WERI-Rb-1 (cell line): Measurements from ENCODE around the gene MBD4.
"Not testable (repeated sequence)": the region's sequence is repeated elsewhere in the genome, so short reads cannot be mapped to it uniquely, and the experiment has no call there.

Source experiments
- DNase-seq: peaks from one replicate; pipeline ENCODE4 v3.0.0-alpha.2; 2020
- H3K27ac ChIP-seq: fragments of 250-450 bp; sonication (Bioruptor Pico); 2 replicates; pipeline ENCODE4 v1.5.1; 2020; ENCODE audit warnings: mild to moderate bottlenecking, moderate library complexity
- H3K27me3 ChIP-seq: fragments of 250-450 bp; sonication (Bioruptor Pico); 2 replicates; pipeline ENCODE4 v1.5.1; 2021; ENCODE audit warnings: mild to moderate bottlenecking, low read depth, moderate library complexity; ENCODE audit not compliant: insufficient read depth, severe bottlenecking
- H3K36me3 ChIP-seq: fragments of 250-450 bp; sonication (Bioruptor Pico); 2 replicates; pipeline ENCODE4 v1.5.1; 2020; ENCODE audit warnings: mild to moderate bottlenecking, moderate library complexity
- H3K4me3 ChIP-seq: 2 replicates; pipeline ENCODE4 v1.5.1; 2011; ENCODE audit warnings: low read depth, mild to moderate bottlenecking, control low read depth, low read length
- H3K9me3 ChIP-seq: fragments of 250-450 bp; sonication (Bioruptor Pico); 2 replicates; pipeline ENCODE4 v1.5.1; 2021; ENCODE audit warnings: mild to moderate bottlenecking, moderate library complexity; ENCODE audit not compliant: severe bottlenecking
- TF ChIP-seq, protein P1 (sequence below): IDR thresholded peaks from 2 replicates; pipeline ENCODE4 v1.5.1; 2011; ENCODE audit warnings: low read depth, mild to moderate bottlenecking, control low read depth, inconsistent platforms, low read length

MBD4 gene

DNA sequence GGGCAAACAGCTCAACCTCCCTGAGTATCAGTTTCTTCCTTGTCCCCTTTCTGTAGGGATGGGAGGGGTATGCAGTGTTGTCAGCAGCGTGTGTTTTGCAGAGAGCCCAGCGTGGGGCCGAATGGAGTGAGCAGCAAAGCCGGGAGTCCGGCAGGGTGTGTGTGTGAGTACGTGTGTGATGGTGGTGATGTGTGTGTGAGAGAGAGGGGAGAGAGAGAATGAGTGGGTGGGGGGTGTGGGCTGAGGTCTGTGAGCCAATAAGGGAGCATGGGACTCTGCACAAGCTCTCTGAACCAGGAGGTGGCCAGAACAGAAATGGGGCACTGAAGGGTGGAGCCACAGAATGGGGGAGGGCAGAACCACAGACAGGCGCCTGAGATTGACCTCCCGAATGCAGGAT, 44.1 kb upstream of the MBD4 start:
- Histone ChIP-seq H3K36me3 (peaks cover 31% of the 10 kb centered on the region), H3K9me3 (no peaks in the 10 kb centered on the region), H3K27ac (no peak overlapping the region), H3K4me3 (no peak overlapping the region), H3K27me3 (no peaks in the 10 kb centered on the region)
- TF ChIP-seq, protein P1, sequence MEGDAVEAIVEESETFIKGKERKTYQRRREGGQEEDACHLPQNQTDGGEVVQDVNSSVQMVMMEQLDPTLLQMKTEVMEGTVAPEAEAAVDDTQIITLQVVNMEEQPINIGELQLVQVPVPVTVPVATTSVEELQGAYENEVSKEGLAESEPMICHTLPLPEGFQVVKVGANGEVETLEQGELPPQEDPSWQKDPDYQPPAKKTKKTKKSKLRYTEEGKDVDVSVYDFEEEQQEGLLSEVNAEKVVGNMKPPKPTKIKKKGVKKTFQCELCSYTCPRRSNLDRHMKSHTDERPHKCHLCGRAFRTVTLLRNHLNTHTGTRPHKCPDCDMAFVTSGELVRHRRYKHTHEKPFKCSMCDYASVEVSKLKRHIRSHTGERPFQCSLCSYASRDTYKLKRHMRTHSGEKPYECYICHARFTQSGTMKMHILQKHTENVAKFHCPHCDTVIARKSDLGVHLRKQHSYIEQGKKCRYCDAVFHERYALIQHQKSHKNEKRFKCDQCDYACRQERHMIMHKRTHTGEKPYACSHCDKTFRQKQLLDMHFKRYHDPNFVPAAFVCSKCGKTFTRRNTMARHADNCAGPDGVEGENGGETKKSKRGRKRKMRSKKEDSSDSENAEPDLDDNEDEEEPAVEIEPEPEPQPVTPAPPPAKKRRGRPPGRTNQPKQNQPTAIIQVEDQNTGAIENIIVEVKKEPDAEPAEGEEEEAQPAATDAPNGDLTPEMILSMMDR, result no peak
- DNase-seq, result no peak

DNA sequence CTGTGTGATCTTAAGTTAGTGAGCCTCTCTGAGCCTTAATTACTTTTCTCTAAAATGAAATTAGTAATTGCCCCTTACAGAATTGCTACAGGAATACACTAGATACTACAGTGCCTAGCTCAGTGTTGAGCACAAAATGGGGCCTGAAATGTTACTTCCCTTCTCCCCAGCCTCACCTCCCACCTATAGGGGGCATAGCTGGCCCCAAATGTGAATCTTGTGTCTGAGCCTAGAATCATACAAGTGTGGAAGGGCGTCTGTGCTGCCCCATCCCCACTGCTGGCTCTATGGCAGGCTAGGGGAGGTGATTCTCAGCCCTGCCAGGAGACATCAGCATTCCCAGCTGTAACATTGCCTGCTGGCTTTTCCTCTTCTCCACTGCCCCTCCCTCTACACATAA, 43.0 kb upstream of the MBD4 start:
- no peak overlapping the region for H3K4me3 ChIP-seq
- H3K9me3 ChIP-seq, result no peaks in the 10 kb centered on the region
- H3K36me3 ChIP-seq, result peaks cover 43% of the 10 kb centered on the region
- no peaks in the 10 kb centered on the region for H3K27me3 ChIP-seq
- TF ChIP-seq, protein P1, result peak; percentile 41
- peak; percentile 21 for DNase-seq
- H3K27ac ChIP-seq, result no peak overlapping the region

DNA sequence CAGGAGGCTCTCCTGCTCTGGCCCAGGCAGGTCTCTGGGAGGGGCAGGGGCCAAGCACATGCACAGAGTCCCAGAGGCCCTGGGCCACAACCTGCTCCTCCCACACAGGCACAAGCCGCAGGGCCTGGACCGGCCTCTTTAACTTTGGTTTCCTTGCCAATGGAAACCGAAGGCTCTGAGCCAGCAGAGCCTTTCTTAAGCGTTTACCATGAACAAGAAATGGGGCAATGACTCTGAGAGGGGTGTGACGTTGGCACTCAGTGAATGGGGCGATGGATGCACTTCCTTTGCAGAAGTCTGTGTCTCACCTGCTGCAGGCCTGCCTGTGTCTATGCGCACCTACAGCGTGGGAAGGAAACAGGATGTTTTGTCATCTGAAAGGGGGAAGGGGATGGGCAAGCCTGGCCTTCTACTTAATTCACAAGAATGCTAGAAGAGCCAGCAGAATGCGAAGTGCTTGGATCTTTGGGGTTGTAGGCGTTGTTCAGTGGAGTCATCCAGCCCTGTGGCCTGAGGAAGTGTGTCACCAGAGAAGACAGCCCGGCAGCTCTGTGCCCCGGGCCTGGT, 42.1 kb upstream of the MBD4 start:
- H3K4me3 ChIP-seq, result no peak overlapping the region
- TF ChIP-seq, protein P1, result no peak
- H3K27ac ChIP-seq, result no peak overlapping the region
- H3K9me3 ChIP-seq, result no peaks in the 10 kb centered on the region
- H3K36me3 ChIP-seq, result peaks cover 51% of the 10 kb centered on the region
- DNase-seq, result no peak
- H3K27me3 ChIP-seq, result no peaks in the 10 kb centered on the region

DNA sequence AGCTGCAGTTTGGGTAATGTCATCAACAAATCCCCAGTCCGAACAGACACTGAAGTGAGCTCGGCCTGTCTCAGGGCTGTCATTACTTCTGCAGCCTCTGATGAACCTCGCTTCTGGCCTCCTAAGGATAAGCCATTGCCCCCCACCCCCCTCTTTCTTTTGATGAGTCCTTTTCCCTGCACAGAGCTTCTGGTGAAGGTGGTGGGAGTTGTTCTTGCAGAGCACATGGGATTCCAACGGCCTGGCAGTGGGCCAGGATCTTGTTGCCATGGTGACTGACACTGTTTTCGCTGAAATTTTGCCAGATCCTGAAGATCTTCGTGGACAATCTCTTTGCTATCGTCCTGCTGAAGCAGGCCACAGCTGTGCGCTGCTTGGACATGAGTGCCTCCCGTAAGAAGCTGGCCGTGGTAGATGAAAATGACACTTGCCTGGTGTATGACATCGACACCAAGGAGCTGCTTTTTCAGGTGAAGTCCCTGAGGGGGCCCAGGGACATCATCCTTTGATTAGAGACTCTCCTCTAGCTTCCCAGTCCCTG, 41.5 kb upstream of the MBD4 start:
- H3K27ac ChIP-seq, H3K27me3 ChIP-seq, H3K4me3 ChIP-seq, DNase-seq, H3K9me3 ChIP-seq: not testable (repeated sequence)
- peaks cover 49% of the 10 kb centered on the region for H3K36me3 ChIP-seq

DNA sequence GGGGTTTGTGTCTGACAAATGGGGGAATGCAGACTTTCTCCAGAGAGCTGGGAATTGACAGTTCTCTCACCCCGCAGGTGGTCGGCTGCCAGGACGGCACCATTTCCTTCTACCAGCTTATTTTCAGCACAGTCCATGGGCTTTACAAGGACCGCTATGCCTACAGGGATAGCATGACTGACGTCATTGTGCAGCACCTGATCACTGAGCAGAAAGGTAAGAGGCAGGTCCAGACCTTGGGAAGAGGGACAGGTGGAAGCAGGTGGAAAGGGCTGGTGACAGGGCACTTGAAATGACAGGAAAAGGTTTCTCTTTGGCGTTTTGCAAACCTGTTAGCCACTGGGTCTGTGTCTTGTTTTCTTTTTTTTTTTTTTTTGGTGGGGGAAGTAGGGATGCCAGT, 36.8 kb upstream of the MBD4 start:
- H3K27ac ChIP-seq, result no peak overlapping the region
- peaks cover 39% of the 10 kb centered on the region for H3K36me3 ChIP-seq
- H3K27me3 ChIP-seq, result no peaks in the 10 kb centered on the region
- no peak overlapping the region for H3K4me3 ChIP-seq
- no peaks in the 10 kb centered on the region for H3K9me3 ChIP-seq
- DNase-seq, result no peak
- TF ChIP-seq, protein P1, result no peak

DNA sequence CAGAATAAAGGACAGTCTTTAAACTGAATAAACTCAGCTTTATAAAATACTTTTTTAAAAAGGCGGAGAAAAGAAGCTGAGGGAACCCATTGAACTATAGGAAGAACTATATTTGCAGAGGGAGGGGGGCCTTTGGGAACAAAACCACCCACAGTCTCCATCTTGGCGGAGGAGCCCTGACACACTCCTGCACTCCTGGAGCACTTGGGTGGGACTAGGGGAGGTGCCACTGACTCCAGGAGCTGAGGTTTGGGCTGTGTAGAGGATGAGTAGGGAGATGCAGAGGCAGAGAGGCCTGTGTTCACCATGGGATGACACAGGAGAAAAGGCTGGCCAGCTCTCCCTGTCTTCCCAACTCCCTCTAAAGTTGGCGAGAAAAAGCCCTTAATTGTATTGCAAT, 36.1 kb upstream of the MBD4 start:
- TF ChIP-seq, protein P1, result no peak
- Histone ChIP-seq H3K27ac (no peak overlapping the region), H3K27me3 (no peaks in the 10 kb centered on the region), H3K9me3 (no peaks in the 10 kb centered on the region), H3K36me3 (peaks cover 42% of the 10 kb centered on the region), H3K4me3 (no peak overlapping the region)
- DNase-seq, result no peak
